ENCODE results near the gene ALB.
"Not testable (repeated sequence)": the region's sequence is repeated elsewhere in the genome, so short reads cannot be mapped to it uniquely, and the experiment has no call there.

The ALB gene

GRCh38 chr4:73404042-73404441, at the start of gene ALB:
Gene ALB, plus strand, starts transcription at chr4:73404287. Its CDS starts 41 bp downstream, at chr4:73404328.
- Histone ChIP-seq H3K27ac (ENCODE audit: poor library complexity, severe bottlenecking) (no peak within 1 kb of the TSS), H3K9me3 (ENCODE audit: severe bottlenecking) (no peaks in the 10 kb centered on the region), H3K4me3 (ENCODE audit: severe bottlenecking) (no peak within 1 kb of the TSS), H3K36me3 (ENCODE audit: low read depth) (no peaks in the 10 kb centered on the region), H3K27me3 (ENCODE audit: insufficient read depth, poor library complexity, severe bottlenecking) (peaks cover 6% of the 10 kb centered on the region), H3K4me1 (ENCODE audit: insufficient read depth, poor library complexity, severe bottlenecking) (no peaks in the 10 kb centered on the region)
- no peak for DNase-seq (ENCODE audit: low spot score)
- ATAC-seq (ENCODE audit: low read depth): no peak
- TF ChIP-seq CTCF (IDR thresholded peaks at IDR 0.05; ENCODE audit: poor library complexity, severe bottlenecking): no peak

- H3K9me3 ChIP-seq (ENCODE audit: severe bottlenecking); H3K27ac ChIP-seq (ENCODE audit: poor library complexity, severe bottlenecking); H3K4me1 ChIP-seq (ENCODE audit: insufficient read depth, poor library complexity, severe bottlenecking); ATAC-seq (ENCODE audit: low read depth); H3K36me3 ChIP-seq (ENCODE audit: low read depth); DNase-seq (ENCODE audit: low spot score); H3K4me3 ChIP-seq (ENCODE audit: severe bottlenecking); H3K27me3 ChIP-seq (ENCODE audit: insufficient read depth, poor library complexity, severe bottlenecking): not testable (repeated sequence)
Measured at GRCh38 chr4:73357174-73357573, 46.9 kb upstream of the ALB start.

- not testable (repeated sequence) for H3K27ac ChIP-seq (ENCODE audit: poor library complexity, severe bottlenecking); DNase-seq (ENCODE audit: low spot score); H3K9me3 ChIP-seq (ENCODE audit: severe bottlenecking); H3K27me3 ChIP-seq (ENCODE audit: insufficient read depth, poor library complexity, severe bottlenecking); H3K4me1 ChIP-seq (ENCODE audit: insufficient read depth, poor library complexity, severe bottlenecking); ATAC-seq (ENCODE audit: low read depth); H3K36me3 ChIP-seq (ENCODE audit: low read depth); H3K4me3 ChIP-seq (ENCODE audit: severe bottlenecking)
Measured at GRCh38 chr4:73369506-73370199, 34.4 kb upstream of the ALB start.

GRCh38 chr4:73375328-73375741, 28.8 kb upstream of the ALB start:
- no peak overlapping the region for H3K27ac ChIP-seq (ENCODE audit: poor library complexity, severe bottlenecking)
- H3K27me3 ChIP-seq (ENCODE audit: insufficient read depth, poor library complexity, severe bottlenecking): no peaks in the 10 kb centered on the region
- no peak for TF ChIP-seq CTCF (IDR thresholded peaks at IDR 0.05; ENCODE audit: poor library complexity, severe bottlenecking)
- H3K4me1 ChIP-seq (ENCODE audit: insufficient read depth, poor library complexity, severe bottlenecking): no peaks in the 10 kb centered on the region
- H3K4me3 ChIP-seq (ENCODE audit: severe bottlenecking): no peak overlapping the region
- ATAC-seq (ENCODE audit: low read depth): no peak
- H3K9me3 ChIP-seq (ENCODE audit: severe bottlenecking): no peaks in the 10 kb centered on the region
- H3K36me3 ChIP-seq (ENCODE audit: low read depth): no peaks in the 10 kb centered on the region
- no peak for DNase-seq (ENCODE audit: low spot score)

GRCh38 chr4:73376251-73376650, 27.8 kb upstream of the ALB start:
- no peaks in the 10 kb centered on the region for H3K9me3 ChIP-seq (ENCODE audit: severe bottlenecking)
- no peak overlapping the region for H3K27ac ChIP-seq (ENCODE audit: poor library complexity, severe bottlenecking)
- H3K27me3 ChIP-seq (ENCODE audit: insufficient read depth, poor library complexity, severe bottlenecking): no peaks in the 10 kb centered on the region
- H3K4me3 ChIP-seq (ENCODE audit: severe bottlenecking): no peak overlapping the region
- TF ChIP-seq CTCF (IDR thresholded peaks at IDR 0.05; ENCODE audit: poor library complexity, severe bottlenecking): no peak
- no peaks in the 10 kb centered on the region for H3K36me3 ChIP-seq (ENCODE audit: low read depth)
- H3K4me1 ChIP-seq (ENCODE audit: insufficient read depth, poor library complexity, severe bottlenecking): no peaks in the 10 kb centered on the region
- DNase-seq (ENCODE audit: low spot score) (no peak), ATAC-seq (ENCODE audit: low read depth) (no peak)

- no peak overlapping the region for H3K4me3 ChIP-seq (ENCODE audit: severe bottlenecking)
- H3K27me3 ChIP-seq (ENCODE audit: insufficient read depth, poor library complexity, severe bottlenecking): no peaks in the 10 kb centered on the region
- no peak for DNase-seq (ENCODE audit: low spot score)
- H3K36me3 ChIP-seq (ENCODE audit: low read depth): no peaks in the 10 kb centered on the region
- TF ChIP-seq CTCF (IDR thresholded peaks at IDR 0.05; ENCODE audit: poor library complexity, severe bottlenecking): no peak
- H3K9me3 ChIP-seq (ENCODE audit: severe bottlenecking): no peaks in the 10 kb centered on the region
- no peaks in the 10 kb centered on the region for H3K4me1 ChIP-seq (ENCODE audit: insufficient read depth, poor library complexity, severe bottlenecking)
- H3K27ac ChIP-seq (ENCODE audit: poor library complexity, severe bottlenecking): no peak overlapping the region
- ATAC-seq (ENCODE audit: low read depth): no peak
Measured at GRCh38 chr4:73376976-73377375, 27.1 kb upstream of the ALB start.

Measured in RWPE2 (cell line).